Type B pancreatic cell (in vitro differentiated cells): Measurements from ENCODE around the gene GSK3B. TPM values are rescaled to one million over a fixed set of nuclear protein-coding genes. Genes with fewer than 3 reads are reported as not detected.

ENCODE experiments used
- DNase-seq: peaks from one replicate; pipeline ENCODE4 v3.0.0; 2021; ENCODE audit warnings: mixed read lengths; ENCODE audit not compliant: unreplicated experiment; ENCODE audit errors: extremely low spot score
- H3K27ac Mint-ChIP-seq: 2 replicates; pipeline ENCODE4 v1.8.0; 2021; ENCODE audit warnings: mild to moderate bottlenecking, mixed read lengths
- H3K27me3 Mint-ChIP-seq: 2 replicates; pipeline ENCODE4 v1.8.0; 2021; ENCODE audit warnings: mixed read lengths
- H3K36me3 Mint-ChIP-seq: 2 replicates; pipeline ENCODE4 v1.8.0; 2021; ENCODE audit warnings: mixed read lengths
- H3K4me1 Mint-ChIP-seq: one replicate; pipeline ENCODE4 v1.8.0; 2021; ENCODE audit warnings: mixed read lengths; ENCODE audit not compliant: unreplicated experiment
- H3K4me3 Mint-ChIP-seq: 2 replicates; pipeline ENCODE4 v1.8.0; 2021; ENCODE audit warnings: mild to moderate bottlenecking, mixed read lengths
- H3K9me3 Mint-ChIP-seq: 2 replicates; pipeline ENCODE4 v1.8.0; 2021; ENCODE audit warnings: mixed read lengths
- CTCF ChIP-seq: fragments of 200-600 bp; sonication (generic); conservative IDR thresholded peaks from 2 replicates; pipeline ENCODE4 v1.5.0; 2021; ENCODE audit warnings: antibody characterized with exemption, mild to moderate bottlenecking
- total RNA-seq: library from RNA; stranded (reverse); gene quantifications from 2 replicates; pipeline ENCODE4 v1.2.1, GENCODE V29; 2021; ENCODE audit warnings: low replicate concordance

The GSK3B gene
- total RNA-seq, 1 donor from 2014 or later: 60.5 TPM

- H3K4me3 Mint-ChIP-seq: no peak overlapping the region
- no peaks in the 10 kb centered on the region for H3K27me3 Mint-ChIP-seq
- peaks cover 8% of the 10 kb centered on the region for H3K36me3 Mint-ChIP-seq
- H3K9me3 Mint-ChIP-seq: no peaks in the 10 kb centered on the region
- DNase-seq: no peak
- no peak for TF ChIP-seq CTCF
- H3K4me1 Mint-ChIP-seq: peaks cover 18% of the 10 kb centered on the region
- H3K27ac Mint-ChIP-seq: no peak overlapping the region
These were observed 143.5 kb downstream of the GSK3B start for GRCh38 chr3:119950666-119951325.

- peaks cover 13% of the 10 kb centered on the region for H3K4me1 Mint-ChIP-seq
- DNase-seq: no peak
- H3K4me3 Mint-ChIP-seq: no peak overlapping the region
- H3K36me3 Mint-ChIP-seq: peaks cover 15% of the 10 kb centered on the region
- no peaks in the 10 kb centered on the region for H3K27me3 Mint-ChIP-seq
- peaks cover 5% of the 10 kb centered on the region for H3K9me3 Mint-ChIP-seq
- no peak for TF ChIP-seq CTCF
- H3K27ac Mint-ChIP-seq: no peak overlapping the region
These were observed 149.0 kb downstream of the GSK3B start for GRCh38 chr3:119945291-119945690.

- peaks cover 5% of the 10 kb centered on the region for H3K9me3 Mint-ChIP-seq
- no peak overlapping the region for H3K4me3 Mint-ChIP-seq
- peaks cover 6% of the 10 kb centered on the region for H3K4me1 Mint-ChIP-seq
- H3K27ac Mint-ChIP-seq: no peak overlapping the region
- no peaks in the 10 kb centered on the region for H3K27me3 Mint-ChIP-seq
- DNase-seq: no peak
- TF ChIP-seq CTCF: no peak
- peaks cover 19% of the 10 kb centered on the region for H3K36me3 Mint-ChIP-seq
These were observed 150.2 kb downstream of the GSK3B start for GRCh38 chr3:119944091-119944490.

- peaks cover 28% of the 10 kb centered on the region for H3K36me3 Mint-ChIP-seq
- H3K27me3 Mint-ChIP-seq: no peaks in the 10 kb centered on the region
- no peak overlapping the region for H3K4me3 Mint-ChIP-seq
- peaks cover 9% of the 10 kb centered on the region for H3K9me3 Mint-ChIP-seq
- H3K27ac Mint-ChIP-seq: no peak overlapping the region
- H3K4me1 Mint-ChIP-seq: no peaks in the 10 kb centered on the region
- no peak for TF ChIP-seq CTCF
- DNase-seq: no peak
These were observed 155.2 kb downstream of the GSK3B start for GRCh38 chr3:119939077-119939476.

GRCh38 chr3:119937229-119937628 is 157.0 kb downstream of the GSK3B start:
- Mint-ChIP-seq H3K36me3 (peaks cover 24% of the 10 kb centered on the region), H3K27me3 (no peaks in the 10 kb centered on the region), H3K9me3 (peaks cover 10% of the 10 kb centered on the region), H3K4me3 (no peak overlapping the region), H3K4me1 (no peaks in the 10 kb centered on the region), H3K27ac (no peak overlapping the region)
- no peak for DNase-seq
- TF ChIP-seq CTCF: no peak
